ENCODE results near the gene GPR35. TPM values are rescaled to one million over a fixed set of nuclear protein-coding genes. Genes with fewer than 3 reads are reported as not detected.

Gene GPR35
- total RNA-seq, 2 donors from 2014 or later: 3.4 to 5.8 TPM

Other genes starting within 250 kb of the GPR35 start
- 100 to 1,000 TPM in 1 of 2 donors, 10 to 100 TPM in 1; 94.2 to 162 TPM for gene GPC1, start 189.8 kb upstream of the GPR35 start, total RNA-seq
- 10 to 100 TPM; 20.0 to 44.8 TPM for gene ANKMY1, start 67.5 kb upstream of the GPR35 start, total RNA-seq
- 10 to 100 TPM in 1 of 2 donors, 1 to 10 TPM in 1; 5.8 to 14.3 TPM for gene DUSP28, start 65.1 kb upstream of the GPR35 start, total RNA-seq
- gene RNPEPL1, start 57.0 kb upstream of the GPR35 start, total RNA-seq: 100 to 1,000 TPM in 1 of 2 donors, 10 to 100 TPM in 1; 71.1 to 101 TPM
- gene CAPN10, start 38.7 kb upstream of the GPR35 start, total RNA-seq: 10 to 100 TPM; 33.3 to 38.2 TPM
- gene AQP12B, start 57.4 kb downstream of the GPR35 start, total RNA-seq: not detected
- not detected for gene AQP12A, start 66.4 kb downstream of the GPR35 start, total RNA-seq
- gene KIF1A, start 194.7 kb downstream of the GPR35 start, total RNA-seq: under 1 TPM in 1 of 2 donors, not detected in 1; 0.92 TPM
- gene AGXT, start 243.3 kb downstream of the GPR35 start, total RNA-seq: not detected